Measurements from ENCODE around the gene MT1A.
A peak's percentile ranks its signal among the peaks of the same experiment; 100 is the strongest.
"Not testable (repeated sequence)": the region's sequence is repeated elsewhere in the genome, so short reads cannot be mapped to it uniquely, and the experiment has no call there.

Gene MT1A

DNA sequence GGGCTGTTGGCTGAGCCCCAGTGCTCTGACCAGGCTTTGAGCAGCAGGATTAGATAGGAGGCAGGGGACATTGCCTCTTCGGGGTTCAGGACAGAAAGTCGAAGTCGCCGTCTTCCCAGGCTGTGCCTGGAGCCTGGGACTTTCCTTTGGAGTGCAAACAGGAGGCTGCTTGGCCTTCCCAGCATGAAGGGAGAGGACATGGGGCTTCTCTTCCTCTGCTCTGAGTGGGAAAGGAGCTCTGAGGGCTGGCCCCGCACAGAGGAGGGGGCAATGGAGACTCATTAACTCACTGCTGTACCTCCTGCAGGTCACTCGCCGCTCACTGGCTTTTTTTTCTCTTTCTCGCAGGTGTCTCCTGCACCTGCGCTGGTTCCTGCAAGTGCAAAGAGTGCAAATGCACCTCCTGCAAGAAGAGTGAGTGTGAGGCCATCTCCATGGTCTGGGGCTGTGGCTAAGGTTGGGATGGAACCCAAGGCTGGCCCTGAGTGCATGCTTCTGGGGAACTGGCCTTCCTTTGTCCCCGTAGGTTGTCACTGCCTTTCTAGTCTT lies 19.9 kb downstream of the MT1A start:
- no peak for DNase-seq

DNA sequence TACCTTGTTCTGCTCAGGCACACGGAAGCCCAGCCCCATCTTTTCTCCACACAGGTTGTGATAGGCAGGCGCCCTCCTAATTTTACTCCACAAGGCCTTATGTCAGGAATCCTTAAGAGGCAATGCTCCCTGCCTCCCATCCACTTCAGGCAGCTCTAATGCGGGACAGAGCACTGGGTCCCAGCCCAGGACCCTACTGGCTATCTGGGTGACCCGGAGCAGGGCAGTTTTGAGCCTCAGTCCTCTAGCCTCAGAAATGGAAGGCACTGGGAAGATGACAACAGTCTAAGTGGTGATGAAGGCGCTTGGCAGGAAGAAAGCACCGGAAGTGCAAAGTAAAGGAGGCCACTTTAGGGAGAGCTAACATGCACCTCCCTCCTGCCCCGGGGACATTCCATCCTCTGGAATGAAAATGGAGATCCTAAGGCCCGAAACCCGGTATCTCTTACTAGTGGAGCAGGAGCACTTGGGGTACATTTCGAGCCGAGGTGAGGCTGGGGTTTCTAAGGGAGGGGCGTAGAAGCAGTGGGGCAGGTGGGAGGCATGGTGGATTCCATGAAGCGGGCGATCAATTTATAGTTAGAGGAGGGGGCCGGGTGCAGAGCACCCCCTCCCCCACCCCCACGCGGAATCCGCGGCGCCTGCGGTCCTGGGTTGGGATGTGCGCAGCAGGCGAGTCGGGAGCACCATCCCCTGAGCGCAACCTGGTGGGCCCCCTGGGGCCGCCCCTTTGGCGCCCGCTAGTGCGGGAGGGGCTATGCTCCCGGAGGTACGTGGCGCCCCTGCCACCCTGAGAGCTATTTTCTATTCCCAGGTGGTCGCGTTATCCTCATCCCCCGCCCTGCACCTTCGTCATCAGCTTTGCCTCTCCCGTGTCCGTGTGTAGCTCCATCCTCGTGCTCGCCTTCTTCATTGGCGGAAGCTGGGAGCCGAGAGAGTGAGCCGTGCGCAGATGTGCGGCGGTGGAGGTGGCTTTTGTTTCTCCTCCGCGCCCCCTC lies 24.2 kb downstream of the MT1A start:
- DNase-seq, result no peak

DNA sequence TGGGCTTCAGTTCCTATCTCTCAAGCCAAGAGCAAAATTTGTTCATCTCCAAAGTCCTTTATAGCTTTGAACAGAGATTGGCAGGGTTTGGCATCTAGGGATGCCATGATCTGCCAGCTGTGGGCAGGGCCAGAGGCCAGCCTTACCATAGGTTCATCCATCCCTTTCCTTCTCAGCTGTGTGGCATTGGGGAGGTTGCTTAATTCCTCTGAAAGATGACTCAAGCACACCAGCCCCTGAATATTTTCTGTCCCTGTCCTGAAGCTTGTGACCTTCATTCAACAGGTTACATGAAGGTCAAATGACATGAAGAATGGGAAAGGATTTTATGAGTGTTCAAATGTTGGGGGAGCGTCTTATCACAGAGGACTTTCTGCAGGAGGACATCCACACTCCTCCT lies 26.0 kb downstream of the MT1A start:
- DNase-seq, result no peak

DNA sequence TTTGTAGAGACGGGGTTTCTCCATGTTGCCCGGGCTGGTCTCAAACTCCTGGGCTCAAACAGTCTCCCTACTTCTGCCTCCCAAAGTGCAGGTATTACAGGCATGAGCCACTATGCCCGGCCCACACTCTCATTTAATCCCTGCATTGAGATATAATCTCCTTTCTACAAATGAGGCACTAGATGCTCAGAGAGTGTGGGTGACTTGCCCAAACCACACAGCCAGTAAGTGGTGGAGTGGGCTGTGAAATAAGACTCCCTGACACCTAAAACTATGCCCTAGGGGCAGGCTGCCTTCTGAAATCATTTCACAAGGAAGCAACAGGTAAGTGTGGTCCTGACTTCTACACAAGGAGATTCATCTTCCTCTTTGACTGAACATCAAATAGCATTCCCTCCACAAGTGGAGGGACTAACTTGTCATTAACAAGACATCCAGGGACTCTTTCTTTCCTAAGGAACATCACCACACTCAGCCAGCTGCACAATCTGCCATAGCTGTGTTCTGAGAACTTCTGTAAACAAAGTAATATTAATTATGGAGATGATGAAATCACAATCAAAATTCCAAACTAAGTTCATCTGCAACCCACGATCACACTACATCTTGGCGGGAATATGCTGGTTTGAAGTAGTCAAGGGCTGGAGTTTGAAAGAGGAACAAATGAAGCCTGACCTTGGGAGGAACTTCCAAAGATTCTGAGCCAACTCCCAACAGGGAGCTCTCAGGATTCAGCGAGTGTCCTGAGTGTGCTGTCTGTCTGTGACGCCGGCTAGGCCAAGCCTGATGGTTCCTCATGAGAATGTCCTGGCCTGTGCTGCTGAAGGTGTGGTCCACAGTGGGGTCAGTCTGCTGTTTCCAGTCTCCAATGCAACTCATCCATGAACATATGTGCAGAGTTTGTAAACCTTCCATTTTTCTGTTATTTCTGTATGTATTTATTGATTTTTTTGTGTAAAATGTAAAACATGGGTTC lies 27.1 kb downstream of the MT1A start:
- not testable (repeated sequence) for DNase-seq

DNA sequence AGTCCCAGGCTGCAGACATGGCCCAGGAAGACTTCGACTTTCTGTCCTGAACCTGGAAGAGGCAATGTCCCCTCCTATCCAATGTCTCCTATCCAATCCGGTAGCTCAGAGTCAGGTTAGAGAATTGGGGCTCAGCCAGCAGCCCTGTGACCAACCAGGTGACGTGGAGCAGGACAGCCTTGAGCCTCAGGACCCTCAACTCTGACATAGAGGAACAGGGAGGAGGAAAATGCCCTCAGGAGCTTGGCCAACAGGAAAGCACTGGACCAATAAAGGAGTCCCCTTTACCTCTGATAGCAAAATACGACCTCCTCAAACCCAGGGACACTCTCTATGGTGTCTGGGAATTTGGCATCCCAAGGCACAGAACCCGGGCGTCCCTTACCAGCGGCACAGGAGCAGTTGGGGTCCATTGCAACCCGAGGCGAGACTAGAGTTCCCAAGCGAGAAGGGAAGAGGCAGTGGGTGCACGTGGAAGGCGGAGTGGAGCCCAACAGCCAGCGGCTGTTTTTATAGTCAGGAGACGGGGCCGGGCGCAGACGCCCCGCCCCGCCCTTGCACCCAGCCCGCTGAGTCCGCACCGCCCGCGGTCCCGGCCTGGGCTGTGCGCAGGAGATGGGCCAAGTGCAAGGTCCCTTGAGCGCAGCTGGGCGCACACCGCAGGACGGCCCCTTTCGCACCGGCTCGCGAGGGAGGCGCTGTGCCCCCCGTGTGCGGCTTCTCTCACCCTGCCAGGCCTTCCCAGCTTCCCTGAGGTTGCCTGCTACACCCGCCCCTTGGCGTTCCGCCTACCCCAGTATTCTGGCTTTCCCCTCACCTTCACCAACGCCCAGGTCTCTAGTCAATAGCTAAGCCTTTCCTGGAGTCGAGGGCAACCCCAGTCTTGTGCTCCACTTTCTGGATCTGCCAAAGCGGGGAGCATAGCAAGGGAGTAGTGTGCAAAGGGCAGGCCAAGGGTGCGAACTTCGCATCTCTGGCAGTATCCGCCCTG lies 29.4 kb downstream of the MT1A start, which contains the start of gene MT1G:
Gene MT1G, minus strand, starts transcription at position 485 of the 991 bp plus-strand sequence. Its CDS starts 72 bp downstream, at position 413.
- DNase-seq, result no peak

DNA sequence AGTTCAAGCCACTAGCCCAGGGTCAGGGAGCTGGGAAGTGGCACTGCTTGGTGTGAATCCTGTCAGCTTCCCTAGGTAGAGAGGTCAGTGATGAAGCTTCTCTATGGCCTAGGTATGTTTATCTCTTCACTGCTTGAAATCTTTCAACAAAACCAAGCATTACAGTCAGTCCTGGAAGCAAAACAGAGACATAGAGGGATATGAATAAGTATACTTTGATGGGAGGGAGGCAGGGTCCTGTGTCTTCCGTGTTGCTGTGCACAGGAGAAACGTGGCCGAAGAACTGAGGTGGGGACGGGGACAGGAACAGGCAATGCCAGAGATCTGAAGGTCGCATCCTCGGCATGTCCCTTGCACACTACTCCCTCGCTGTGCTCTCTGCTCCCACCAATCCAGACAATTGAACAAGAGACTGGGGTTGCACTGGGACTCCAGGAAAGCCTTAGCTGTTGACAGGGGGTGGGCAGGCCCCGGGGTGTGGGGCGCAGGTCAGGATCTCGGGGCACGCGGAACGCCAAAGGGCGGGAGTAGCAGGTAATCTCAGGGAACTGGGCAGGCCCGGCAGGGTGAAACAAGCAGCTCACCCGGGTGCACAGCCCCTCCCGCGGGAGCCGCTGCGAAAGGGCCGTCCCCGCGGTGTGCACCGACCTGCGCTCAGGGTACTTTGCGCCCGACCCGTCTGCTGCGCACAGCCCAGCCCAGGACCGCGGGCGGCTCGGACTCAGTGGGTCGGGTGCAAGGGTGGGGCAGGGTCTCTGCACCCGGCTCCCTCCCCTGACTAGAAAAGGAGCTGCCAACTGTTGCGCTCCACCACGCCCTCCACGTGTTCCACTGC lies 30.8 kb downstream of the MT1A start, which contains the start of gene MT1H:
Gene MT1H, plus strand, starts transcription at position 810 of the 835 bp plus-strand sequence. CDS start 71 bp downstream, outside the sequence.
- DNase-seq, result no peak

DNA sequence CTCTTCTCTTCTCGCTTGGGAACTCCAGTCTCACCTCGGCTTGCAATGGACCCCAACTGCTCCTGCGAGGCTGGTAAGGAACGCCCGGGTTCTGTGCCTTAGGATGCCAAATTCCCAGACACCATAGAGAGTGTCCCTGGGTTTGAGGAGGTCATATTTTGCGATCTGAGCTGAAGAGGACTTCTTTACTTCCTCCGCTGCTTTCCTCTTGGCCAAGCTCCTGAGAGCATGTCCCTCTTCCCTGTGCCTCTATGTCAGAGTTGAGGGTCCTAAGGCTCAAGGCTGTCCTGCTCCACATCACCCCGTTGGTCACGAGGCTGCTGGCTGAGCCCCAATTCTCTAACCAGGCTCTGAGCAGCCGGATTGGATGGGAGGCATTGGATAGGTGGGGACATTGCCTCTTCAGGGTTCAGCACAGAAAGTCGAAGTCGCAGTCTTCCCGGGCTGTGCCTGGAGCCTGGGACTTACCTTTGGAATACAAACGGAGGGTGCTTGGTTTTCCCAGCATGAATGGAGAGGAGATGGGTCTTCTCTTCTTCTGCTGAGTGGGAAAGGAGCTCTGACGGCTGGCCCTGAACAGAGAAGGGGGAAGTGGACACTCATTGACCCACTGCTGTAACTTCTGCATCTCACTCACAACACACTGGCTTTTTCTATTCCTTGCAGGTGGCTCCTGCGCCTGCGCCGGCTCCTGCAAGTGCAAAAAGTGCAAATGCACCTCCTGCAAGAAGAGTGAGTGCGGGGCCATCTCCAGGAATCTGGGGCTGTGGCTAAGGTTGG lies 31.6 kb downstream of the MT1A start:
- DNase-seq, result no peak

DNA sequence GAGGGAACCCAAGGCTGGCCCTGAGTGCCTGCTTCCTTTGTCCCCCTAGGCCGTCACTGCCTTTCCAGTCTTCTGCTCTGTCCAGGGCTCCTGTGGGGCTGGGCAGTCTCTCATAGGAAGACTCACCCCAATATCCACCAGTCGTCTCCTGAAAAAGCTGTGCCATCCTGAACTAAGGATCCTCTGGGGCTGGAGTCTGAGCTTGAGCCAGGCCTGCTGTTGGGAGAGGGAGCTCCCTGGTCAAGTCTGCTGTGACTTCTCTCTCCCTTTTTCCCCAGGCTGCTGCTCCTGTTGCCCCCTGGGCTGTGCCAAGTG lies 32.1 kb downstream of the MT1A start:
- no peak for DNase-seq

DNA sequence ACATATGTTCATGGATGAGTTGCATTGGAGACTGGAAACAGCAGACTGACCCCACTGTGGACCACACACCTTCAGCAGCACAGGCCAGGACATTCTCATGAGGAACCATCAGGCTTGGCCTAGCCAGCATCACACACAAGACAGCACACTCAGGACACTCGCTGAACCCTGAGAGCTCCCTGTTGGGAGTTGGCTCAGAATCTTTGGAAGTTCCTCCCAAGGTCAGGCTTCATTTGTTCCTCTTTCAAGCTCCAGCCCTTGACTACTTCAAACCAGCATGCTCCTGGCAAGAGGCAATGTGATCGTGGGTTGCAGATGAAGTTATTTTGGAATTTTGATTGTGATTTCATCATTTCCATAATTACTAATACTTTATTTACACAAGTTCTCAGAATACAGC lies 33.2 kb downstream of the MT1A start:
- DNase-seq, result not testable (repeated sequence)

DNA sequence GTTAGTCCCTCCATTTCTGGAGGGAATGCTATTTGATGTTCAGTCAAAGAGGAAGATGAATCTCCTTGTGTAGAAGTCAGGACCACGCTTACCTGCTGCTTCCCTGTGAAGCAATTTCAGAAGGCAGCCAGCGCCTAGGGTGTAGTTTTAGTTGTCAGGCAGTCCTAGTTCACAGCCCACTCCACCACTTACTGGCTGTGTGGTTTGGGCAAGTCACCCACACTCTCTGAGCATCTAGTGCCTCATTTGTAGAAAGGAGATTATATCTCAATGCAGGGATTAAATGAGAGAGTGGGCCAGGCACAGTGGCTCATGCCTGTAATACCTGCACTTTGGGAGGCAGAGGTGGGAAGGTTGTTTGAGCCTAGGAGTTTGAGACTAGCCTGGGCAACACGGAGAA lies 33.7 kb downstream of the MT1A start:
- DNase-seq, result not testable (repeated sequence)

DNA sequence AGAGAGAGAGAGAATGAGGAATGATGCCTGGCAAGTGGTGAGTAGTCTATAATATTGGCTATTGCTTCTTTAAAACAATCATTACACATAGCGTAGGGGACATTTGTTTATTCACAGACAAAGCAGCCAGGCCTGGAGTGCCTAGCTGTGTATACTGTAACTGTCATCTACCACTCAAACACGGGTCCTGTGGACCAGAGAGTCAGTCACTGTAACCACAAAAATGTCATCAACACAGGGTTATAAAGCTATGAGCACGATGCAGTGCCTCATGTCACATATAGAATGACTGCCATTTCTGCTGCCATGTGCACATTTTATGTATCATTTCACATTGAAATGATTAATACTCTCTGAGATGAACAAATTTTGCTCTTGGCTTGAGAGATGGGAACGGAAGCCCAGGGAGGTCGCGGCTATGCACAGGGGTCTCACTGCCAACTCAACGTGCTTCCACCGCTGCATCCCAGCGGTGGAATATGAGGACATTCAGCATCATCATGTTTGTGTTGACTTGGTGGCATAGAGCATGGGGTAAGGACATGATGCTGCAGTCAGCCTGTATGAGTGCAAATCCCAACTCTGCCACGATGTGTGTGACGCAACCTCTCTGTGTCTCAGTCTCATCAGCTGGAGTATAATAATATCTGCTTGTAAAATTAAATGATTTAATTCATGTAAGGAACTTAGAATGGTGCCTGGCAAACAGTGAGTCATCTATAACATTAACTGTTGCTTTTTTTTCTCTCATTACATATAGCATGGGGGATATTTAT lies 34.5 kb downstream of the MT1A start:
- DNase-seq, result no peak

DNA sequence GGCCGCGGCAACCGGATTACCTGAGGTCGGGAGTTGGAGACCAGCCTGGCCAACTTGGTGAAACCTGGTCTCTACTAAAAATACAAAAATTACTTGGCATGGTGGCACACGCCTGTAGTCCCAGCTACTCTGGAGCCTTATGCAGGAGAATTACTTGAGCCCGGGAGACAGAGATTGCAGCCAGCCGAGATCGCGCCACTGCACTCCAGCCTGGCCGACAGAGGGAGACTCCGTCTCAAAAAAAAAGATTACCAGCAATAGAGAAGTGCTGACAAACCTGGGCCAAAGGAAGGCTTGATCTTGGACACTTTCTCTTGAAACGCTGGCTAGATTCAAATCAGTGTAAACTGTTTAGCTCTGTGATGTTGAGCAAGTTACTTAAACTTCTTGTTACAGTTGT lies 35.5 kb downstream of the MT1A start:
- no peak for DNase-seq

DNA sequence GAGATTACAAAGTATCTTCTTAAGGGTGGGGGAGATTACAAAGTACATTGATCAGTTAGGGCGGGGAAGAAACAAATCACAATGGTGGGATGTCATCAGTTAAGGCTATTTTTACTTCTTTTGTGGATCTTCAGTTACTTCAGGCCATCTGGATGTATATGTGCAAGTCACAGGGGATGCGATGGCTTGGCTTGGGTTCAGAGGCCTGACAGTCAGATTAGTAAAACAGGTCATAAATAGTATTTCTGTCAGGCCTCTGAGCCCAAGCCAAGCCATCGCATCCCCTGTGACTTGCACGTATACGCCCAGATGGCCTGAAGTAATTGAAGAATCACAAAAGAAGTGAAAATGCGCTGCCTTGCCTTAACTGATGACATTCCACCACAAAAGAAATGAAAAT lies 36.1 kb downstream of the MT1A start:
- not testable (repeated sequence) for DNase-seq

DNA sequence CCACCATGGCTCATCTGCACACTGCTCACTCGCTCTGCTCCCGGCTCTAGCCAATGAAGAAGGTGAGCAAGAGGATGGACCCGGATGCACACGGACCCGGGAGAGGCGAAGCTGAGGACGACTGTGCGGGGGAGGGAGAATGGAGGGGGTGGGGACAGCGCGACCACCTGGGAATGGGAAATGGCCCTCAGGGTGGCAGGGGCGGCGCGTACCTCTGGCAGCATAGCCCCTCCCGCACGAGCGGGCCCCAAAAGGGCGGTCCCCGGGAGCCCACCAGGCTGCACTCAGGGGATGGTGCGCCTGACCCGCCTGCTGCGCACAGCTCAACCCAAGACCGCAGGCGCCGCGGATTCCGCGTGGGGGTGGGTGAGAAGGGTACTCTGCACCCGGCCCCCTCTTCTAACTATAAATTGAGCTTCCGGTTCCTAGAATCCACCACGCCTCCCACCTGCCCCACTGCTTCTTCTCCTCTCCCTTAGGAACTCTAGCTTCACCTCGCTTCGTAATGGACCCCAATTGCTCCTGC lies 37.3 kb downstream of the MT1A start:
- DNase-seq, result no peak

DNA sequence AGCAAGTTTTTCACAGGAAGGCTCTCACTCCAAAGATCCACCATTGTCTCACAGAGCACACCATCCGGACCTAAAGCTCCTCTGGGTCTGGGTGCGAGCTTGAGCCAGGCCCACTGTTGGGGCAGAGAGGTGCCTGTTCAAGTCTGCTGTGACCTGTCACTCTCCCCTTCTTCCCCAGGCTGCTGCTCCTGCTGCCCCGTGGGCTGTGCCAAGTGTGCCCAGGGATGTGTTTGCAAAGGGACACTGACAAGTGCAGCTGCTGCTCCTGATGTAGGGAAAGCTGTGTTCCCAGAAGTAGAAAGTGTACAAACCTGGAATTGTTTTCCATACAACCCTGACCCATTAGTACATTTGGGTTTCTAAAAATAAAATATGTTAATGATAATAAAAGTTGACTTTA lies 39.0 kb downstream of the MT1A start:
- DNase-seq, result no peak

DNA sequence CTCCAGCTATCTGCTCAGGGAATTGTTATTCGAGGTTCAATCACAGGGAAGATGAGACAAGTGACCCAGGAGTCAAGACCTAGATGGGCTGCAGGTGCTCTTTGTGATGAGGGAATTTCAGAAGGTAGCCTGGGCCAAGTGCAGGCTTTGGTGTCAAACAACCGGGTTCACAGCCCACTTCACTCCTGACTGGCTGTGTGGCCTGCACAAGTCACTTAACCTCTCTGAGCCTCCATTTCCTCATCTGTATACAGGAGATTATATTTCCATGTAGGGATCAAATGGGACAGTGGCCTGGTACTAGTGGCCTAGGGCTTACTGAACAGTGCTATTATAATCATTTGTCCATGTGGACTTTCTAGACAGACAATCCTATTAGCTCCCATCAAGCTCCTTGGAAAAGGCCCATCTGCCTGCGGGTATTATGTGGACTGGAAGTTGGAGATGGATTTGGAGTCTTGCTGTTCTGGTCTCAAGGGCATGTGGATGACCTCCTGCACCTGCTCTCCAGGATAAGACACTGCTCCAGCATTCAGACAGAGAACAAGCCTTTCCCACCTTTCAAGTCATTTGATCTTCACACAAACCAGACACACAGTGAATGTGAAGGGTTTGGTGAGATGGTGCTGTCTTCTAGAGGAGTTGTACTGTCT lies 40.7 kb downstream of the MT1A start:
- DNase-seq, result no peak

DNA sequence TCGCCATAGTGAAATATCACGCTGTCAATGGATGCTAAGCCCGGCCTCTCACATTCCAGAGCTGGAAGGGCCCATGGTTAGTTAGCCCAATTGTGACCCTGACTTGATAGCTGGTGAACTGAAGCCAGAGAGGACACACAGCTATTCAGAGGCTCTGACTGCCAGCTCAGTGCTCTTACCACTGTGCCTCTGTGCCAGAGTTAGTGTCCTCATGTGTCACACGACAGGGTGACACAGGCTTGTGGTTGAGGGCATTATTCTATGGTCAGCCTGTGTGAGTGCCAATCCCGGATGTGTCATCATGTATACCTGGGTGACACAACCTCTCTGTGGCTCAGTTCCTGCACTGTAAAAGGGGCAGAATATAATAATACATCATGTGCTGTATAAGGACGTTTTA lies 41.4 kb downstream of the MT1A start:
- DNase-seq, result no peak

DNA sequence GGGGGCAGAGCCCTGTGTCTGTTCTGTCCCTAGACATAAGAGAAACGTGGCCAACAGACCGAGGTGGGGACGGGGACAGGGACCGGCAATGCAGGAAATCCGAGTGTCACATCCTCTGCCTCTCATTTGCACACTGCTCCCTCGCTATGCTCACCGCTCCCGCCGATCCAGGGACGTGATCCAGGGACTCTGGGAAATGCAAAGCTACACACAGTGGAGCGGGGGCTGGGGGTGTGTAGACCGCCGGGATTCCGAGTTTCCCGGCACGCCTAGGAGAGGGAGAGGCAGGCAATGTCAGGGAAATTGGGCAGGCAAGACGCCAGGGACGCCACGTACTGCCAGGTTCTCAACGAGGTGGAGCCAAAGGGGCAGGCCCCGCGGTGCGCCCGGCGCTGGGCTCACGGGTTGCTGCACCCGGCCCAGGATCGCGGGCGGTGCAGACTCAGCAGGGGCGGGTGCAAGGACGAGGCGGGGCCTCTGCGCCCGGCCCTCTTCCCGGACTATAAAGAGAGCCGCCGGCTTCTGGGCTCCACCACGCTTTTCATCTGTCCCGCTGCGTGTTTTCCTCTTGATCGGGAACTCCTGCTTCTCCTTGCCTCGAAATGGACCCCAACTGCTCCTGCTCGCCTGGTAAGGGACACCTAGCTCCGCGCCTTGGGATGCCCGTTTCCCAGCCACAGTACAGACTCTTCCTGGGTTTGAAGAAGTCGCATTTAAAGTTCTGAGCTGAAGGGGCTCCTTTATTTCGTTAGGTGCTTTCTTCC lies 43.7 kb downstream of the MT1A start, which contains the start of gene MT1X:
Gene MT1X, plus strand, starts transcription at position 532 of the 764 bp plus-strand sequence. Its CDS starts 71 bp downstream, at position 603.
- DNase-seq, result peak; percentile 88
